Measurements from ENCODE around the gene ETFBKMT. TPM values are rescaled to one million over a fixed set of nuclear protein-coding genes. Genes with fewer than 3 reads are reported as not detected.
A peak's percentile ranks its signal among the peaks of the same experiment; 100 is the strongest.

Gene ETFBKMT
- 3.7 and 4.7 TPM in 2 replicates for total RNA-seq
- long read RNA-seq, full-length matches to known transcripts: 16 of 22 reads
- long read RNA-seq, partial matches to known transcripts: 3 of 22 reads
- long read RNA-seq, other reads (novel, unspliced or antisense): 3 of 22 reads

- Mint-ChIP-seq H3K27me3 (ENCODE audit: unreplicated experiment) (peaks cover 2% of the 10 kb centered on the region), H3K4me1 (ENCODE audit: unreplicated experiment) (peaks cover 9% of the 10 kb centered on the region), H3K4me3 (ENCODE audit: unreplicated experiment) (peak within 1 kb of the TSS; percentile 96), H3K27ac (ENCODE audit: unreplicated experiment) (peak within 1 kb of the TSS; percentile 98), H3K36me3 (ENCODE audit: unreplicated experiment) (peaks cover 18% of the 10 kb centered on the region), H3K9me3 (ENCODE audit: unreplicated experiment) (no peaks in the 10 kb centered on the region)
- DNase-seq (ENCODE audit: extremely low spot score, unreplicated experiment): peak; percentile 91
- peak; percentile 53 for TF ChIP-seq CTCF (IDR thresholded peaks at IDR 0.05)
Measured at GRCh38 chr12:31659087-31659942, at the start of gene ETFBKMT. TSS of gene ETFBKMT (plus strand) at chr12:31659688. CDS start at chr12:31661954, 2,266 bp downstream.

GRCh38 chr12:31612819-31613218 lies 46.7 kb upstream of the ETFBKMT start:
- no peak for TF ChIP-seq CTCF (IDR thresholded peaks at IDR 0.05)
- Mint-ChIP-seq H3K27ac (ENCODE audit: unreplicated experiment) (no peak overlapping the region), H3K4me1 (ENCODE audit: unreplicated experiment) (no peaks in the 10 kb centered on the region), H3K4me3 (ENCODE audit: unreplicated experiment) (no peak overlapping the region), H3K36me3 (ENCODE audit: unreplicated experiment) (no peaks in the 10 kb centered on the region), H3K9me3 (ENCODE audit: unreplicated experiment) (peaks cover 9% of the 10 kb centered on the region), H3K27me3 (ENCODE audit: unreplicated experiment) (peaks cover 5% of the 10 kb centered on the region)
- DNase-seq (ENCODE audit: extremely low spot score, unreplicated experiment): no peak

GRCh38 chr12:31618228-31619025 lies 41.1 kb upstream of the ETFBKMT start:
- Mint-ChIP-seq H3K4me1 (ENCODE audit: unreplicated experiment) (peaks cover 4% of the 10 kb centered on the region), H3K27me3 (ENCODE audit: unreplicated experiment) (peaks cover 2% of the 10 kb centered on the region), H3K27ac (ENCODE audit: unreplicated experiment) (no peak overlapping the region), H3K9me3 (ENCODE audit: unreplicated experiment) (no peaks in the 10 kb centered on the region), H3K4me3 (ENCODE audit: unreplicated experiment) (no peak overlapping the region), H3K36me3 (ENCODE audit: unreplicated experiment) (no peaks in the 10 kb centered on the region)
- no peak for TF ChIP-seq CTCF (IDR thresholded peaks at IDR 0.05)
- no peak for DNase-seq (ENCODE audit: extremely low spot score, unreplicated experiment)

- Mint-ChIP-seq H3K9me3 (ENCODE audit: unreplicated experiment) (no peaks in the 10 kb centered on the region), H3K4me3 (ENCODE audit: unreplicated experiment) (no peak overlapping the region), H3K27ac (ENCODE audit: unreplicated experiment) (no peak overlapping the region), H3K4me1 (ENCODE audit: unreplicated experiment) (peaks cover 4% of the 10 kb centered on the region), H3K36me3 (ENCODE audit: unreplicated experiment) (no peaks in the 10 kb centered on the region), H3K27me3 (ENCODE audit: unreplicated experiment) (no peaks in the 10 kb centered on the region)
- no peak for DNase-seq (ENCODE audit: extremely low spot score, unreplicated experiment)
- no peak for TF ChIP-seq CTCF (IDR thresholded peaks at IDR 0.05)
Measured at GRCh38 chr12:31620311-31620710, 39.2 kb upstream of the ETFBKMT start.

GRCh38 chr12:31622038-31622437 lies 37.5 kb upstream of the ETFBKMT start:
- no peak for DNase-seq (ENCODE audit: extremely low spot score, unreplicated experiment)
- TF ChIP-seq CTCF (IDR thresholded peaks at IDR 0.05): no peak
- peaks cover 4% of the 10 kb centered on the region for H3K4me1 Mint-ChIP-seq (ENCODE audit: unreplicated experiment)
- no peak overlapping the region for H3K4me3 Mint-ChIP-seq (ENCODE audit: unreplicated experiment)
- H3K27ac Mint-ChIP-seq (ENCODE audit: unreplicated experiment): no peak overlapping the region
- H3K27me3 Mint-ChIP-seq (ENCODE audit: unreplicated experiment): no peaks in the 10 kb centered on the region
- H3K36me3 Mint-ChIP-seq (ENCODE audit: unreplicated experiment): no peaks in the 10 kb centered on the region
- H3K9me3 Mint-ChIP-seq (ENCODE audit: unreplicated experiment): no peaks in the 10 kb centered on the region

All from osteocyte (in vitro differentiated cells).